Fibroblast of skin of back (primary cell): ENCODE measurements around the gene TNS3.
A peak's percentile ranks its signal among the peaks of the same experiment; 100 is the strongest.

Experiments used
- DNase-seq: peaks from one replicate; pipeline ENCODE4 v3.0.0-alpha.2; 2013

TNS3 gene

DNA sequence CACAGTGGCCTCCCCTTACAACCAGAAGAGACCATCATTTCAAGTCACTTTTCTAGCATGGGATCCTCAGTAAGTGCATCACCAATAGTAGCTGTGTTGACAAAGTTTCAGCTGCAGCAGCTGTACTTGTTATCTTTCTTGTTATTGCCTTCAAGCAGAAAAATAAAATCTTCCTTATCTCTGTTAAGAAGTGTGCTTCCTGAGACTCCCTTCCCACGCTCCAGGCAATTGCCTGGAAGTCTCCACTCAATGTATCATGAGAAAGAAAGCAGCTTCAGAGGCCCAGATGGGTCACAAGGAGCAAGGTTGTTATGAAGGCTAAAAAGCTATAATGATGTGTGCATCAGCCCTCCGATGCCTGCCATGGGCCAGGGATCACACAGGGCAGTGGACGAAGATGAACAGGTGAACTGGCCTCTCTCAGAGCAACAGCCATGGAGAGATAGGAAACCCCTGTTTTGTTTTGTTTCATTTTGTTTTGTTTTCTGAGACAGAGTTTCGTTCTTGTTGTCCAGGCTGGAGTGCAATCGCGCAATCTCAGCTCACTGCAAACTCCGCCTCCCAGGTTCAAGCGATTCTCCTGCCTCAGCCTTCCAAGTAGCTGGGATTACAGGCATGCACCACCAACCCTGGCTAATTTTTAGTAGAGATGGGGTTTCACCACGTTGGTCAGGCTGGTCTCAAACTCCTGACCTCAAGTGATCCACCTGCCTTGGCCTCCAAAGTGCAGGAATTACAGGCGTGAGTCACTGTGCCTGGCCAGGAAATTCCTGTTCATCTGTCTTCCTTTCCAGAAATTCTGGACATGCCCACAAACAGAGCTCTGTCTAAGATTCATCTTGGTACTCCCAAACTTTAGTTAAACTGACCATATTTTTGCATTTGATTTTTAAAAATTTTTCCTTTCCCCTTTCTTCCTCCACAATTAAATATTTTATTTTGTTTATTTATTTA, 340.5 kb downstream of the TNS3 start:
- no peak for DNase-seq

DNA sequence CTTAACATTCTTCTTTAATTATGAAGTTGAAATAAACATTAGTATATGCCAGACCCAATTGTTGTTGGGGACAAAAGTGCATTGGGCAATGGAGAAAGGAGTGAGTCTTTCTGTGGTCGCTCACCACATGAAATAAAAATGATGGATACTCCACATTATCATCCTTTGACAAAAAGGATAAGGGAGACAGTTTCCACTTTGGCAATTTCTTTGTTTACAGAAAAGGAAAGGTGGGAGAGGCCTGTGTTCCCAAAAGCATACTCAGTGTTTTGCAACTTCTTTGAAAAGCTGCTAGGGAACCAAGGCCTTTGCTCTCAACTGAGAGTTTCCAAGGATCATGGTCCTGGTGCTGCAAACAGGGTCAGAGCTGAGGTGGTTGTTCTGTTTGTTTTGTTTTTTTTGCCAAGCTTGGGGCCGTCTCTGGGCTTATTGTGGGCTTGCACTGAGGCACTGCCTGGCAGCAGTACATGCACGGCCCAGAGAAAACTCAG, 341.9 kb downstream of the TNS3 start:
- no peak for DNase-seq

DNA sequence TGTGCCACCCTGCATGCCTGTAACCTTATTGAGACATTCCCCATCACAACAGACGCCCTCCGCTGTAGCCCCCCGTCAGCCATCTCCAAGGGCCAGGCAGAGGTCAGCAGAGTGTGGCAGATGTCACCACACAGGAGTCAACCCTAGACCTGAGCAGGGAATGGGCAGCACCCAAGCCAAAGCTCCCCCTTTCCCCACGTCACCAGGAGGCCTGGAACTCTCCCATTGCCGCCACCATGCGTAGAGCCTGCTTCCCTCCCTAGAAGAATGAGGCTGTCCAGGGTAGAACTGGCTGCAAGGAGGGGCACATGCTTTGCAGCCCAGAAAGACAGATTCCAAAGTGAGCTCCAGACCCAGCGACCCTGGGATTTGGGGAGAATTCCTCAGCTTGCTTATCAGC, 342.9 kb downstream of the TNS3 start:
- no peak for DNase-seq

DNA sequence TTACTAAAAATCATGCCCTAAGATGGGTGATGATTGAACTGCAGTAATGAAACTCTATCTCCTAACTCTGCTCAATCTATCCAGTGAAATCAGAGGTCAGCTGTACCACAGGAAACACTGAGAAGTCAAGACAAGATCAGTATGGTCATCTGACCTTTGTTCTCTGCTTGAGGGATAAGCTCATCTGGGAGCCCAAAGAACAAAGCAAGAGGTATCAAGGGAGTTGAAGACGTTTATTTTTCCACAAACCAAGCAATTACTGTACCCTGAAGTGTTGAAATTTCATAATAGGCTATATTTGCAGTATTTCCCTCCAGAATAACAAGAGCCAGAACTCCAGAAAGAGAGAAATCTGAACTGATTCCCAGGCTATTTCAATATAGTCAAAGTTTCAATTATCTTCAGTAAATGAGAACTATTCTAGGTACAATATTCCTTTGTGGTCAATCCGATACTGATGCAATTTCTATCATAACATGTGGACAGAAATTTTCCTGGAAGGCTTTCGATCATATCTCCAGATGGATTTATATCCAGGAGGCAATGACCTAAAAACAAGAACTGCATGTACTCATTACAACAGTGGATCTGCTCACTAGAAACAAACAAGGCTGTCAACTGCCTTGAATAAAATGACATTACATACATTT, 345.3 kb downstream of the TNS3 start:
- no peak for DNase-seq

DNA sequence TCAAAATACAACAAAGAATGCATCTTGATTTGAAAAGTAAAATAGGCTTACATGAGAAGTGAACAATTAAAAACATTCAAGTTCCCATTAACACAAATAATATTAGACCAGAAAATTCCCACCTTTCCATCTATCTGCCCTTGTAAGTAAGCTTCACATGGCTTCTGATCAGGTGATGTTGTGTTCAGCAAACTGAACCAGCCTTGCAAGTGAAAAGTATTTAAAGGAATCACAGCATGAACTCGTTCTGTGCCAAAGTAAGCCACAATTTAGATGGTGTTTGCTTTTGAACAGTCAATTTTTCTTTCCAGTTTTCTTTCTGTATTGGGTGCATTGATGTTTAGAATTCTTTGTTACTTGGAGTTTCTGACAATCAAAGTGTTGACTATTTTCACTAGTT, 347.9 kb downstream of the TNS3 start:
- no peak for DNase-seq

DNA sequence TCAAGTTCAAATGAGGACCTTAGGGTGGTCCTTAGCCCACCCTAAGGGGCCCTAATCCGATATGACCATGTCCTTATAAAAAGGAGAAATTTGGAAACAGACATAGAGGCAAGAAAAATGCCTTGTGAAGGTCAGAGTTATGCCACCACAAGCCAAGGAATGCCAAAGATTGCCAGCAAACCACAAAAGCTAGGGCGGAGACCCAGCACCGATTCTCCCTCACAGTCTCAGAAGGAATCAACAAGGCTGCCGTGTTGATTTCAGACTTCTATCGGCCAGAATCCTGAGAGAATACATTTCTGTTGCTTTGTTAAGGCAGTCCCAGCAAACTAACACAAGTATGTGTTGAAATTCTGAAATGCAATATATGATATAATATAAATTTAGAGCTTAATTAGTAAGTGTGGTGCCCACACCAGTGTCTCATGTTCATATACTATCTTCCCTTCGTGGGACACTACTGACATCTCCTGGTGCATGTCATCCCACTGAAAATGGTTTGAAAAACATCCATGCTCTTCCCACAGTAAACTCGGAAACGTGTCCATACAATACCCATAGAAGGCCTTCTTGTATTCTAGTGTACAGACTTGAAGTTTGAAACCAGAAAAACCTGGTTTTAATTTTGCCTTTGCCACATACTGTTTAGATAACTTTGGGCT, 349.0 kb downstream of the TNS3 start:
- peak; percentile 56 for DNase-seq

DNA sequence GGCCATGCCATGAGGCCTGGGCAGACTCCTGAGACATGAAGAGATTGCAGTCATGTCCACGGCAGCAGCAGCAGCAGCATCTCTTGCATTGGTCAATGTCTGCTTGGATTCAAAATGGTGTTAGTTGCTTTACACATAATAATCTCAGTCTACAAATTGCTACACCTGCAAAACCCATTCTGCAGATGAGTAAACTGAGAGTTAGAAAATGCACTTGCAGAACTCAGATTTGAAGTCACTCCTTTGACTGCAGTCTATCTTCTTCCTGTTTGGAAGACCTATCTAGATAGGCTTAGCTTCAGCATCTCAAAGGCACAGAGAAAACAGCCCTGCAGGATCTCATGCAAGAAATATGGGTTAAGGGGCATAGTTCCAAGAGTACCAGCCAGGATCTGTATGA, 350.3 kb downstream of the TNS3 start:
- no peak for DNase-seq

DNA sequence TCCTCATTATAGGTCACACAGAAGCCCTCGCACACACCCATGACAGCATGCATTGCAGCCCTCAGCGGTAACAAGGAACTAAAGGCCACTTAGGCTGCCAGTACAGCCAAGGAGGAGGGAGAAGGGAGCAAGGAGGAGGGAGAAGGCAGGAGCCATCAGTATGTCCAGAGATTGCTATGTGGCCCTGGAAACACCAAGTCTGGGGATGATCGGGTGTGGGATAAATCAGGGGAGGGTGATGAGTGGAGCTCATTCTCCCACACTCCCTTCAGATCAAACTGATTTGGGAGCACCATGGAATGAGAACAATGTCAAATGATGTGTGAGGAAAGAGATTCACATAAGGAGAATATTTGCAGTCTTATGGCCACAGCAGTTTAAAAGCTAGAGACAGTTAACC, 350.9 kb downstream of the TNS3 start:
- no peak for DNase-seq

DNA sequence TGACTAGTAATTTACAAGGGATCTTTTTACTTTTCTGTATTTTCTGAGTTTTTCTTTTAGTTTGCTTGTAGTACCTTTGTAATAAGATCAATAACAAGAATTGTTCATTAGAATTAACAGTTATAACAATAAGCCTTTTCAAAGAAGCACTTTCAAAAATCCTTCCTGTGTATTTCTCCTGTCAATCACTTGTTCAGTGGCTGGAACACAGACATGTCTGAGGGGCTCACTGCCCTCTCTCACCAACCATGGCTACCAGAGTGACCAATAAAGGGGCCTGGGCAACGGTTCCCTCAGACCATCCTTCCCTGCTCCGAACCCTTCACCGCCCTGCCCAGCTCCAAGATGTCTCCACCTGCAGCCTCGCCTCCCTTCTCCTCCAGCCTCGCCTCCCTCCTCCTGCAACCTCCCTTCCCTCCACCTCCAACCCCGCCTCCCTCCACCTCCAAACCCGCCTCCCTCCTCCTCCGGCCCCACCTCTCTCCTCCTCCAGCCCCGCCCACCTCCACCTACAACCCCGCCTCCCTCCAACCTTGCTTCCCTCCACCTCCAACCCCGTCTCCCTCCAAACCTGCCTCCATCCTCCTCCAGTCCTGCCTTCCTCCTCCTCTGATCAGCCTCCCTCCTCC, 353.4 kb downstream of the TNS3 start:
- DNase-seq, result no peak

DNA sequence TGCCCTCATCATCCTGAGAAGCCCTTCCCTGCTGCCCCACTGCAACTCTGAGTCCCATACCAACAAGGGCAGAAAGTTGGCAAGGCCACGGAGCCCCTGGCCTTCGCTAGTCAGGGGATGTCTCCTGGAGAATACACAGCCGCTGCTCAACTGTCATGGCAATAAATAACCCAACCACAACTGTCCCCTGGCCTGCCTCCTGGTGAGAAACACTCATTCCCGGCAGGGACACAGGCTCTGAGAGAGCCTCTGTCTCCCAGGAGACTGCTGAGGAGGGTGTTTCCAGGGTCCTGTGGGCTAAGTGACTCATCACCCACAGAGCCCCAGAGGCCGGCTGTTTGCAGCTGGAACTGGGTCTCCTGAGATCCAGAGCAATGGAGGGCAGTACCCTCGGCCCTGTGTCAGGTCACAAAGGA, 354.1 kb downstream of the TNS3 start:
- DNase-seq, result peak; percentile 92

DNA sequence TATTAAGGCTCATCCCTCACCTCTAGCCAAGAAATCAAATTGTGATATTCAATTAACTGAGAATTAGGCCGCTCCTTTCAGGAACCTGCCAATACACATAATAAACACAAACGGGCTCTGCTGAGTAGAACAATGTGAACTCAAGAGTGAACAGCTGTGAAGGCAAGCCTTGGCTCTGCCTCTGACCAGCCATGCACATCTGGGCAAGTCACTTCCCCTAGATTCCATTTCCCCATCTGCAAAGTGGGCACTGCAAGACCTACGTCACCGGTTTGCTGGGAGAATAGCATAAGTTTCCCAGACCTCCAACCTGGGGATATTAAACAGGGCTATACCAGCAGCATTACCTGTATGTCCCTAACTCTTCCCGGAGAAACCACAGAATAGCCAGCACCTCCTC, 355.2 kb downstream of the TNS3 start:
- DNase-seq, result no peak

DNA sequence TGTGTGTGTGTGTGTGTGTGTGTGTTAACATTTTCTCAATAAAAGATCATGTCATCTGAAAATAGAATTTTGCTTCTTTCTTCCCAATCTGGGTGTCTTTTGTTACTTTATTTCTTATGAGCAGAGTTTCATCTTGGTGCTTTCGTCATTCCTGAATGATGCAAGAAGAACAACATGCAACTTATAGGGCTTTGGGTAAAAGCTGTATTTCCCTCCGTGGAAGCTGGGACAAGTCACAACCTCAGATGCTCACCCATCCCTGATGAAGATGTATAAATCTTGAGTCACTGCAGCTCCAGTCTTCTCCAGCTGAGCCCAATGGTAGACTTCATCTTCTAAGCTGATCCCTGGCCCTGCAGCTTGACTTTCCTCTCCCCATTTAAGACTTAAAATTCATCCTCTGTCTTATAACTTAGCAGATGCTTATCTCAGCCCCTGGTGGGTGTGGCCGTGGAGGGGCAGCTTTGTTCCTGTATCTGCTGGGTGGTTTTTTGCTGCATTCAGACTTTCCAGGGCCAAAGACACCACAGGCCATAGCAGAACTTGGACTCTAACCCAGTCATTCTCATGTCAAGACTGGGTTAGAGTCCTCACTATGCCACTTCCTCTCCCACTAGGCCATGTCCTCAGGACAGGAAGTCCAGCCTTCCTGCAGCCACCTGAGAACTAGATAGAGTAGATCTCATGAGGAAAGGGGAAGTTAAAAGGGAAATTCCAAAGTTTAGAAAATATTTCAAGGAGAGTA, 356.4 kb downstream of the TNS3 start:
- DNase-seq, result peak; percentile 14
